Measurements from ENCODE around the gene CCDC30. TPM values are rescaled to one million over a fixed set of nuclear protein-coding genes. Genes with fewer than 3 reads are reported as not detected.
"Not testable (repeated sequence)": the region's sequence is repeated elsewhere in the genome, so short reads cannot be mapped to it uniquely, and the experiment has no call there.

CCDC30 gene
- total RNA-seq, 2 experiments from 2014 or later = 1.2 to 1.3 TPM

DNA sequence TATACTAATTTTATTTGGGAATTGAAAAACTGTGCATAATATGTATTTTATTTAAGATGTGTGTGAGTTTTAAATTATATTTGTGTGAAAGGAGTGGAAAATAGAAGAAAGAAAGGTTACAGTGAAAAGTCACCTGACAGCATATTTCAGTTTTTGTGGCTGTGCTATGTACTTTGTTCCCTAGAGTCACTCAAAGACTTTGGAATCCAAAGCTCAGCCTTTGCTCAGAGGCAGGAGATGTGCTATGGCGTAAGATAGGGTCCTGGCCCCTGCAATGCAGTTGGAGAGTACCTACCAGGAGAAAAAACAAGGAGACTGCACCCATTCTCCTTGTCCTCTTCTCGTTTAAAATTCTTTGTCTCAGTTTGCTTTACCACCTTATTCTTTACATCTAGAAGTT lies 2.9 kb downstream of the CCDC30 start:
- CTCF ChIA-PET = no interaction called here
- H3K27me3 ChIP-seq (ENCODE audit: control insufficient read depth in 1 of 2, insufficient read depth in 2 of 2, low read length in 2 of 2) = no peaks in the 10 kb centered on the region
- POLR2A ChIA-PET = no interaction called here
- peaks cover 14% of the 10 kb centered on the region for H3K4me1 ChIP-seq (ENCODE audit: insufficient read depth, low read length)
- H3K27me3 Mint-ChIP-seq = peaks cover 4% of the 10 kb centered on the region
- no peak overlapping the region for H3K4me3 ChIP-seq (ENCODE audit: low read length)
- ATAC-seq (ENCODE audit: poor library complexity) = no peak
- no peaks in the 10 kb centered on the region for H3K9me3 ChIP-seq (ENCODE audit: control insufficient read depth in 1 of 2, insufficient read depth in 1 of 2, low read length in 2 of 2)
- DNase-seq = no peak
- TF ChIP-seq, protein P1, sequence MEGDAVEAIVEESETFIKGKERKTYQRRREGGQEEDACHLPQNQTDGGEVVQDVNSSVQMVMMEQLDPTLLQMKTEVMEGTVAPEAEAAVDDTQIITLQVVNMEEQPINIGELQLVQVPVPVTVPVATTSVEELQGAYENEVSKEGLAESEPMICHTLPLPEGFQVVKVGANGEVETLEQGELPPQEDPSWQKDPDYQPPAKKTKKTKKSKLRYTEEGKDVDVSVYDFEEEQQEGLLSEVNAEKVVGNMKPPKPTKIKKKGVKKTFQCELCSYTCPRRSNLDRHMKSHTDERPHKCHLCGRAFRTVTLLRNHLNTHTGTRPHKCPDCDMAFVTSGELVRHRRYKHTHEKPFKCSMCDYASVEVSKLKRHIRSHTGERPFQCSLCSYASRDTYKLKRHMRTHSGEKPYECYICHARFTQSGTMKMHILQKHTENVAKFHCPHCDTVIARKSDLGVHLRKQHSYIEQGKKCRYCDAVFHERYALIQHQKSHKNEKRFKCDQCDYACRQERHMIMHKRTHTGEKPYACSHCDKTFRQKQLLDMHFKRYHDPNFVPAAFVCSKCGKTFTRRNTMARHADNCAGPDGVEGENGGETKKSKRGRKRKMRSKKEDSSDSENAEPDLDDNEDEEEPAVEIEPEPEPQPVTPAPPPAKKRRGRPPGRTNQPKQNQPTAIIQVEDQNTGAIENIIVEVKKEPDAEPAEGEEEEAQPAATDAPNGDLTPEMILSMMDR (IDR thresholded peaks at IDR 0.05) = no peak
- H3K27ac Mint-ChIP-seq = no peak overlapping the region
- peaks cover 10% of the 10 kb centered on the region for H3K36me3 ChIP-seq (ENCODE audit: insufficient read depth, low read length)
- intact Hi-C loops (cut with DNase I, micrococcal nuclease) = loop anchor here in 1 of 2 experiments (10.0 kb wide), 1 partner anchor 379 kb away; the partner anchor contains the start of gene ZNF691
- H3K4me3 Mint-ChIP-seq = no peak overlapping the region
- H3K36me3 Mint-ChIP-seq (ENCODE audit: low read depth) = peaks cover 12% of the 10 kb centered on the region
- H3K4me1 Mint-ChIP-seq (ENCODE audit: low read depth) = peaks cover 25% of the 10 kb centered on the region
- no peaks in the 10 kb centered on the region for H3K9me3 Mint-ChIP-seq
- no peak overlapping the region for H3K27ac ChIP-seq (ENCODE audit: low read depth in 1 of 2, low read length in 2 of 2)

DNA sequence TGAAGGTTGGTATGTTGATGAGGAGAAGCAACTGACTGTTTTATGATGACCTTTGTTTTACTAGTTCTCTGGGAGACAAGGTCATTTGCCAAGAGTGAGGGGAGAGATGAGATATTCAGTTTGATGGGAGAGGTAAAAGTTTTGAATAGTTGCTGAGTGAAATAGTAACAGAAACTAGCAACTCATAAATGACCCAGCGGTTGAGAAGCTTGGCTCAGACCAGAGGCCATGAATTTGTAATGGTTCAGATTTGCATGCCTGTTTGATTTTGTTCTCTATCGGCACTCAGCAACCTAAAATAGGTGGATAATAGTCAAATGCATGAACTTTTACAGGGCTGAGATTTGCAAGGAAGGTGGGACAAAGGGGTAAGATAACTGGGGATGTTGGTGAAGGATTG lies 6.6 kb downstream of the CCDC30 start:
- Mint-ChIP-seq H3K9me3 (no peaks in the 10 kb centered on the region), H3K27me3 (peaks cover 4% of the 10 kb centered on the region), H3K4me1 (ENCODE audit: low read depth) (no peaks in the 10 kb centered on the region), H3K36me3 (ENCODE audit: low read depth) (no peaks in the 10 kb centered on the region), H3K4me3 (no peak overlapping the region), H3K27ac (no peak overlapping the region)
- H3K27ac ChIP-seq (ENCODE audit: low read depth in 1 of 2, low read length in 2 of 2) = no peak overlapping the region
- intact Hi-C loops (cut with DNase I, micrococcal nuclease) = loop anchor here in 1 of 2 experiments (10.0 kb wide), 1 partner anchor 375 kb away; the partner anchor contains the start of gene ZNF691
- H3K4me1 ChIP-seq (ENCODE audit: insufficient read depth, low read length) = no peaks in the 10 kb centered on the region
- ChIA-PET POLR2A (interaction anchor here (0.6 kb wide), 1 partner anchor 68 kb away, joined by 3 read pairs; no protein-coding TSS in a partner anchor), CTCF (no interaction called here)
- DNase-seq = no peak
- no peaks in the 10 kb centered on the region for H3K27me3 ChIP-seq (ENCODE audit: control insufficient read depth in 1 of 2, insufficient read depth in 2 of 2, low read length in 2 of 2)
- H3K4me3 ChIP-seq (ENCODE audit: low read length) = no peak overlapping the region
- H3K36me3 ChIP-seq (ENCODE audit: insufficient read depth, low read length) = no peaks in the 10 kb centered on the region
- H3K9me3 ChIP-seq (ENCODE audit: control insufficient read depth in 1 of 2, insufficient read depth in 1 of 2, low read length in 2 of 2) = no peaks in the 10 kb centered on the region
- TF ChIP-seq, protein P1 (IDR thresholded peaks at IDR 0.05) = no peak
- ATAC-seq (ENCODE audit: poor library complexity) = no peak

DNA sequence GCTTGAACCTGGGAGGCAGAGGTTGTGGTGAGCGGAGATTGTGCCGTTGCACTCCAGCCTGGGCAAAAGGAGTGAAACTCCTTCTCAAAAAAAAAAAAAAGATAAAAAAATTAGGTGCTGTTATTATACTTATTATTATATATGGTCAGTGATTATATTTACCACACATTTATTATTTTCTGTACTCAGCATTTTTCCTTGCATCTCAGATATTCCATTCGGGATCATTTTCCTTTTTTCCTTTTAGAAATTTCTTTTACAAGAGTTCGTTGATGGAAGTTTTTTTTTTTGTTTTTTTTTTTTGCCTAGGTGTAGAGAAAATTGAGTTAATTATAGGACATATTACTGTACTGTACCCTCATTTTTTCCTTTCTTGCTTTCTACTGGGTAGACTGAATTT lies 13.5 kb downstream of the CCDC30 start:
- no peak overlapping the region for H3K27ac Mint-ChIP-seq
- Histone ChIP-seq H3K9me3 (ENCODE audit: control insufficient read depth in 1 of 2, insufficient read depth in 1 of 2, low read length in 2 of 2) (no peaks in the 10 kb centered on the region), H3K36me3 (ENCODE audit: insufficient read depth, low read length) (no peaks in the 10 kb centered on the region), H3K27me3 (ENCODE audit: control insufficient read depth in 1 of 2, insufficient read depth in 2 of 2, low read length in 2 of 2) (no peaks in the 10 kb centered on the region), H3K27ac (ENCODE audit: low read depth in 1 of 2, low read length in 2 of 2) (no peak overlapping the region), H3K4me3 (ENCODE audit: low read length) (no peak overlapping the region), H3K4me1 (ENCODE audit: insufficient read depth, low read length) (no peaks in the 10 kb centered on the region)
- ATAC-seq (ENCODE audit: poor library complexity) (no peak), DNase-seq (no peak)
- H3K4me1 Mint-ChIP-seq (ENCODE audit: low read depth) = no peaks in the 10 kb centered on the region
- intact Hi-C loops (cut with DNase I, micrococcal nuclease) = no loop called here
- H3K27me3 Mint-ChIP-seq = no peaks in the 10 kb centered on the region
- no peaks in the 10 kb centered on the region for H3K9me3 Mint-ChIP-seq
- no peaks in the 10 kb centered on the region for H3K36me3 Mint-ChIP-seq (ENCODE audit: low read depth)
- ChIA-PET POLR2A (no interaction called here), CTCF (interaction anchor here (0.6 kb wide), 1 partner anchor 32 kb away, joined by 3 read pairs; no protein-coding TSS in a partner anchor)
- TF ChIP-seq, protein P1 (IDR thresholded peaks at IDR 0.05) = no peak
- no peak overlapping the region for H3K4me3 Mint-ChIP-seq

DNA sequence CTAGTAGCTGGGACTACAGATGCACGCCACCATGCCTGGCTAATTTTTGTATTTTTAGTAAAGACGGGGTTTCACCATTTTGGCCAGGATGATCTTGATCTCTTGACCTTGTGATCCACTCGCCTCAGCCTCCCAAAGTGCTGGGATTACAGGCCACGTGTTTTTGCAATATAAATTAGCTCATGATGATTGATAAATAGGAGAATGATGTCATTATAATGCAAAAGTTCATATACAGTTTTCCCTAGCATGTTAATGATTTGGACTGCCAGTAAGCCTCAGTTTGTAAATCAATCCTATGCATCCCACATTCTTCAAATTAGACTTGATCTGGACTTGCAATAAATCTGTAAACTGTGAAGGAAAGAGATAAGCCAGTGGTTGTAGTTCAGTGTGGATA lies 14.3 kb downstream of the CCDC30 start:
- H3K9me3 ChIP-seq (ENCODE audit: control insufficient read depth in 1 of 2, insufficient read depth in 1 of 2, low read length in 2 of 2); H3K27me3 ChIP-seq (ENCODE audit: control insufficient read depth in 1 of 2, insufficient read depth in 2 of 2, low read length in 2 of 2); ATAC-seq (ENCODE audit: poor library complexity); H3K36me3 ChIP-seq (ENCODE audit: insufficient read depth, low read length); H3K4me3 Mint-ChIP-seq; H3K9me3 Mint-ChIP-seq; intact Hi-C loops (cut with DNase I, micrococcal nuclease); H3K27ac Mint-ChIP-seq; H3K36me3 Mint-ChIP-seq (ENCODE audit: low read depth); POLR2A ChIA-PET; H3K4me1 ChIP-seq (ENCODE audit: insufficient read depth, low read length); H3K27me3 Mint-ChIP-seq; H3K4me3 ChIP-seq (ENCODE audit: low read length); H3K4me1 Mint-ChIP-seq (ENCODE audit: low read depth); CTCF ChIA-PET; DNase-seq; H3K27ac ChIP-seq (ENCODE audit: low read depth in 1 of 2, low read length in 2 of 2): not testable (repeated sequence)

Data from CD4-positive, alpha-beta T cell (primary cell).